Right atrium auricular region (tissue), 2 donors: ENCODE measurements around the gene ELOVL5. TPM values are rescaled to one million over a fixed set of nuclear protein-coding genes. Genes with fewer than 3 reads are reported as not detected.

ENCODE experiments used
- DNase-seq: peaks from one replicate; pipeline ENCODE4 v3.0.0-alpha.2; 2019; ENCODE audit warnings: low spot score
- H3K27ac ChIP-seq, 2 donors: fragments of 200-600 bp; sonication (generic); 1 replicate in 1 of 2; 2 replicates in 1 of 2; pipeline ENCODE4 v1.5.1; 2016 to 2019
- H3K27me3 ChIP-seq, 2 donors: fragments of 200-600 bp; sonication (generic); one replicate each; pipeline versions ENCODE4 v1.5.1 to v1.6.0; 2017 to 2019
- H3K36me3 ChIP-seq: fragments of 200-600 bp; sonication (generic); one replicate; pipeline ENCODE4 v1.5.1; 2016
- H3K4me1 ChIP-seq, 2 donors: fragments of 200-600 bp; sonication (generic); one replicate each; pipeline versions ENCODE4 v1.5.1 to v1.6.0; 2017 to 2019
- H3K4me3 ChIP-seq, 2 donors: fragments of 200-600 bp; sonication (generic); 1 replicate in 1 of 2; 2 replicates in 1 of 2; pipeline ENCODE4 v1.5.1; 2017 to 2019; ENCODE audit warnings: mild to moderate bottlenecking in 1 of 2, moderate library complexity in 1 of 2
- H3K9me3 ChIP-seq, 2 donors: fragments of 200-600 bp; sonication (generic); one replicate each; pipeline ENCODE4 v1.5.1; 2019
- CTCF ChIP-seq, 2 donors: fragments of 200-600 bp; sonication (generic); IDR thresholded peaks; one replicate each; pipeline ENCODE4 v1.5.1; 2019; ENCODE audit warnings: antibody characterized with exemption in 2 of 2
- total RNA-seq, 2 donors: library from RNA; depleted of rRNA; stranded (reverse); fragments of >200 nt; gene quantifications; one replicate each; pipeline ENCODE4 v1.1.0, GENCODE V29; 2016

The ELOVL5 gene
- total RNA-seq, 2 donors from 2014 or later, result 31.2 to 34.9 TPM

- TF ChIP-seq CTCF (IDR thresholded peaks at IDR 0.05), result no peak
- H3K9me3 ChIP-seq, result no peaks in the 10 kb centered on the region
- no peaks in the 10 kb centered on the region for H3K27me3 ChIP-seq
- peak; percentile 97 for DNase-seq
- peaks cover 0 to 8% of the 10 kb centered on the region in 2 donors for H3K4me1 ChIP-seq
- peak overlapping the region; percentile 90 to 92 for H3K27ac ChIP-seq
- H3K4me3 ChIP-seq, result peak overlapping the region; percentile 58 to 62
- H3K36me3 ChIP-seq, result no peaks in the 10 kb centered on the region
Observed at GRCh38 chr6:53359095-53359842, 10.5 kb upstream of the ELOVL5 start.

GRCh38 chr6:53358440-53359094, 9.8 kb upstream of the ELOVL5 start:
- peak overlapping the region; percentile 58 to 62 for H3K4me3 ChIP-seq
- no peak for TF ChIP-seq CTCF (IDR thresholded peaks at IDR 0.05)
- H3K27ac ChIP-seq, result peak overlapping the region; percentile 90 to 92
- H3K4me1 ChIP-seq, result peaks cover 0 to 8% of the 10 kb centered on the region in 2 donors
- no peaks in the 10 kb centered on the region for H3K9me3 ChIP-seq
- DNase-seq, result no peak
- no peaks in the 10 kb centered on the region for H3K36me3 ChIP-seq
- no peaks in the 10 kb centered on the region for H3K27me3 ChIP-seq

GRCh38 chr6:53357576-53358360, 9.0 kb upstream of the ELOVL5 start:
- Histone ChIP-seq H3K4me3 (no peak overlapping the region), H3K9me3 (no peaks in the 10 kb centered on the region), H3K36me3 (no peaks in the 10 kb centered on the region), H3K27me3 (no peaks in the 10 kb centered on the region), H3K27ac (peak overlapping the region in 1 of 2 donors; percentile 92), H3K4me1 (peaks cover 0 to 8% of the 10 kb centered on the region in 2 donors)
- TF ChIP-seq CTCF (IDR thresholded peaks at IDR 0.05), result no peak
- no peak for DNase-seq

- Histone ChIP-seq H3K36me3 (no peaks in the 10 kb centered on the region), H3K4me3 (no peak overlapping the region), H3K9me3 (no peaks in the 10 kb centered on the region), H3K27ac (no peak overlapping the region), H3K27me3 (no peaks in the 10 kb centered on the region), H3K4me1 (peaks cover 0 to 13% of the 10 kb centered on the region in 2 donors)
- no peak for DNase-seq
- no peak for TF ChIP-seq CTCF (IDR thresholded peaks at IDR 0.05)
Observed at GRCh38 chr6:53353624-53354023, 4.9 kb upstream of the ELOVL5 start.

GRCh38 chr6:53352360-53352759, 3.6 kb upstream of the ELOVL5 start:
- Histone ChIP-seq H3K4me1 (peaks cover 0 to 10% of the 10 kb centered on the region in 2 donors), H3K27ac (no peak overlapping the region), H3K9me3 (no peaks in the 10 kb centered on the region), H3K27me3 (no peaks in the 10 kb centered on the region), H3K36me3 (no peaks in the 10 kb centered on the region), H3K4me3 (no peak overlapping the region)
- TF ChIP-seq CTCF (IDR thresholded peaks at IDR 0.05), result no peak
- DNase-seq, result no peak
